Cardiac fibroblast (primary cell): ENCODE measurements around the gene DAP.

ENCODE experiments used
- DNase-seq, 2 donors: peaks; one replicate each; pipeline versions ENCODE4 v3.0.0 to v3.0.0-alpha.2; 2010; ENCODE audit warnings: low read depth in 2 of 2
- H3K4me3 ChIP-seq, 2 donors: replicated peaks in 1 of 2; 1 replicate in 1 of 2; 2 replicates in 1 of 2; pipeline ENCODE4 v1.5.1; 2011; ENCODE audit warnings: low read depth in 2 of 2, low read length in 2 of 2, mild to moderate bottlenecking in 2 of 2, moderate library complexity in 1 of 2
- TF ChIP-seq, protein P1 (sequence below): IDR thresholded peaks from one replicate; pipeline ENCODE4 v1.5.1; 2011; ENCODE audit warnings: low read depth, mild to moderate bottlenecking, low read length, inconsistent platforms

Gene DAP

DNA sequence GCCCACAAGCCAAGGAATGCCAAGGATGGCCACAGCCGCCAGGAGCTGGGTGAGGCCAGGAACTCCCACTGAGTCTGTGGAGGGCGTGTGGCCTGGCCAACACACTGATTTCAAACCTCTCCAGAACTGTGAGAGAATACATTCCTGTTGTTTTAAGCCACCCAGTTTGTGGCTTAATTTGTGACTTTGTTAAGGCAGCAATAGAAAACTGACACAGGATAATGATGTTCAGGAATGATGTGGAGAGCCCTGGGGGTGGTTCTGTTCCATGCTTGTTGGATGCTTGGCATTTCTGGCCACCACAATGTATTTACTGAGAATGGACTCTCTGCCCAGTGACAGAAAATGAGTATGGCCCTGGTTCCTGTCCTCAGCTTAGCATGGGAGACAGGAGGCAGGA, 82.8 kb downstream of the DAP start:
- DNase-seq = no peak
- no peak overlapping the region for H3K4me3 ChIP-seq
- TF ChIP-seq, protein P1, sequence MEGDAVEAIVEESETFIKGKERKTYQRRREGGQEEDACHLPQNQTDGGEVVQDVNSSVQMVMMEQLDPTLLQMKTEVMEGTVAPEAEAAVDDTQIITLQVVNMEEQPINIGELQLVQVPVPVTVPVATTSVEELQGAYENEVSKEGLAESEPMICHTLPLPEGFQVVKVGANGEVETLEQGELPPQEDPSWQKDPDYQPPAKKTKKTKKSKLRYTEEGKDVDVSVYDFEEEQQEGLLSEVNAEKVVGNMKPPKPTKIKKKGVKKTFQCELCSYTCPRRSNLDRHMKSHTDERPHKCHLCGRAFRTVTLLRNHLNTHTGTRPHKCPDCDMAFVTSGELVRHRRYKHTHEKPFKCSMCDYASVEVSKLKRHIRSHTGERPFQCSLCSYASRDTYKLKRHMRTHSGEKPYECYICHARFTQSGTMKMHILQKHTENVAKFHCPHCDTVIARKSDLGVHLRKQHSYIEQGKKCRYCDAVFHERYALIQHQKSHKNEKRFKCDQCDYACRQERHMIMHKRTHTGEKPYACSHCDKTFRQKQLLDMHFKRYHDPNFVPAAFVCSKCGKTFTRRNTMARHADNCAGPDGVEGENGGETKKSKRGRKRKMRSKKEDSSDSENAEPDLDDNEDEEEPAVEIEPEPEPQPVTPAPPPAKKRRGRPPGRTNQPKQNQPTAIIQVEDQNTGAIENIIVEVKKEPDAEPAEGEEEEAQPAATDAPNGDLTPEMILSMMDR = no peak

DNA sequence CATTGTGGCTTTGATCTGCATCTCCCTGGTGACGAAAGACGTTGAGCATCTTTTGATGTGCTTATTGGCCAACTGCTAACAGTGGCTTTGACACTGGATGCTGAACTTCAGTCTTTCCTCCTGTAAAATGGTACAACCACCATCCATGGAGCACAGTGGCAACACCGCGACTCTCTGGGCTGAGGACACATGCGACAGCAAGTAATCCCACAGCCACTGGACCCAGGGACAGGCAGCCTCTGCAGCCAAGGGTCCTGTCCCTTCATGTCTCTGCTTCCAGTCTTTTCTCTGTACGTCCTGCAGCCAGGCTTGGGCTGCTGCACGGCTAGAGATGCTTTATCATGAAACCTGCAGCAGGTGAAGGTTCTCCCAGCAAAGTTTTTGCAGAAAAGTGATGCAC, 83.5 kb downstream of the DAP start:
- H3K4me3 ChIP-seq = no peak overlapping the region
- no peak for DNase-seq
- TF ChIP-seq, protein P1 = no peak

DNA sequence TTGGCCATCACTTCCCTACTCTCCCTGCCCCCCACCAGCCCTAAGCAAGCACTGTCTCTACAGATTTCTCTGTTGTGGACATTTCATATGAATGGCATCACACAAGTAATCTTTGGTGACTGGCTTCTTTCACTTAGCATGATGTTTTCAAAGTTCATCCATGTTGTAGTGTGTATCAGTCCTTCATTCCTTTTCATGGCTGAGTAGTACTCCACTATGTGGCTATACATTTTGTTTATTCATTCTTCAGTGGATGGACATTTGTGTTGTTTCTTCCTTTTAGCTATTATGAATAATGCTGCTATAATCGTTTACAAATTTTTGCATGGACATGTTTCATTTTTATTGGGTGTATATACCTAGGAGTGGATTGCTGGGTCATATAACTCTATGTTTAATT, 84.1 kb downstream of the DAP start:
- no peak overlapping the region for H3K4me3 ChIP-seq
- no peak for DNase-seq
- TF ChIP-seq, protein P1 = no peak

DNA sequence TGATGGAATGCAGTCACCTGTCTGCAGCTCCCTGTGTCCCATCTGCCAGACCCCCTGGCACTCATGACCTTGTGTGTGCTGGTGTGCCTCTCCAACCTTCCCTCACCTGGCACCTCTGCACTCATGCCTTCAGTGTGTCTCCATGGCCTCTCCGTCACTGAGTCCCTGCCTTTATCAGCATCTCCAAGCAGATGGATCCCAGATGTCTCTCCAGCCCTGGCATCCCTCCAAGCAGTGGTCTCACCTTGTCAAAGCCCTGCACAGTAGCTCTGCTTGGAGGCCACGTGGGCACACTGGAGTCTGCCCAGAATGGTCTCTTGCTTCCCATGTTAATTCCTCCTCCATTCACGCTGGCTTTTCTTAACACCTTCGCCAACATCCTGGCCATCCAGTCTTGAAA, 84.8 kb downstream of the DAP start:
- DNase-seq = no peak
- TF ChIP-seq, protein P1 = no peak
- H3K4me3 ChIP-seq = no peak overlapping the region

DNA sequence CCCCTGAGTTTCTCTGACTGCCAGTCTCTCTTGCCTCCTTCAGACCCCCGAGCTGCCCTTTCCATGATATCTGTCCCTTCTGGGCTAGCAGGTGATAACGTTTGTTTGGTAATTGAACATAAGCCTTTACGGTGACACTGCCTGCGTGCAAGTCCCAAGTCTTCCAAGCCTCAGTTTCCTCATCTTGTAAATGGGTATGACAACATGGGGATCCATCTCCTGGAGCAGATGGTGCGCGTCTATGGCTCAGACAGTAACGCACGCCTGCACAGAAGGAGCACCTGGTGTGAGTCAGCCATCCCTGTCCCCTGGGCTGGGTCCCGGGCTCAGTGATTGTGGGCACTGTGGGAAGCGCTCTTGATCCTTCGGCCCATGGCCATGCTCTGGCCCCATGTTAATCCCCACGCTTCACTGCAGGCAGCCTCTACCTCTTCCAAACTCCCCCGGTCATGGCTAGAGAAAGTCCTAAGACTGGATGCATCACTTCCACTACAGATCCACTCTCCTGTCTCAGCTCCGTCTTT, 85.8 kb downstream of the DAP start:
- TF ChIP-seq, protein P1 = no peak
- DNase-seq = no peak
- no peak overlapping the region for H3K4me3 ChIP-seq

DNA sequence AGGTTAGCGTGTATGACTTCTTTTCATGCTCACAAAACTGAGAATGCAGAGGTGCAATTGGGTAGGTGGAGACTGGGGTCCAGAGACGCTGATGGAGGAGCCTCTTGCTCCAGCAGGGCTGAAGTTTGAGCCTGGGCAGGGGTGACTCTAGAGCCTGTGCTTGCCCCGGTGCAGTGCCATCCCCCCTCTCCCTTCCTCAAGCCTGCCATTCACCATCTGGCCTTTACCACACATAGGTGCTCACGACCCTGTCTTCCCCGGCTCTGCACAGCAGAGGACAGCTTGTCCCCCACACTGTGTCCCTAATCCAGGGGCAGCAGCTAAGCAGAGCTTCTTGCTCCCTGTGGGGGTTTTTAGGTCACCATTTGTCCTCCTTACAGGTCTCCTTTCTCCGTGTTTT, 86.5 kb downstream of the DAP start:
- H3K4me3 ChIP-seq = no peak overlapping the region
- no peak for DNase-seq
- TF ChIP-seq, protein P1 = no peak

DNA sequence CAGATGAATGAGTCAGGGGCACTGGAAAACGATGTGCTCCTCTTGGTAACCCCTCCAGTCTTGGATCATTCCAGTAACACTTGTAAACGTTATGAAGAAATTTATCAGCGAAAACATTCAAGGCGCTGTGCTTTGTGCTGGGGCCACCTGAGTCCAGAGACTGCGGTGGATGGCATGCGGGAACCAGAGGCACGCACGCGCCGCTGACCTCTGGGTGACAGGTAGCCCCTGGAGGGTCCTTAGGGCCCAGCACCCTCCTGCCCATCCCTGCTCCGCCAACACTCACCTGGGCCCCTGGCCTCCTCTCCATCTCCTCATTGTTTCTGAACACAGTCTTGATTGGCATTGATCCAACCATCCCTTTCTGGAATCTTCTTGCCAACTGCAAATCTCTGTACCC, 86.9 kb downstream of the DAP start:
- TF ChIP-seq, protein P1 = no peak
- no peak overlapping the region for H3K4me3 ChIP-seq
- DNase-seq = no peak
